Endothelial cell of umbilical vein (primary cell): ENCODE data around the gene LRRK2. TPM values are rescaled to one million over a fixed set of nuclear protein-coding genes. Genes with fewer than 3 reads are reported as not detected.

Source experiments
- BruUV-seq: library from RNA; stranded (reverse); fragments of 400-500 nt; replicated peaks from 2 replicates; lab custom pipeline; 2021; lab: Mats Ljungman, UMichigan
- CTCF ChIA-PET: fragments of 300-600, 350-600 bp; sonication (Branson Sonifier 250); formaldehyde crosslinking; loops from one replicate; lab custom pipeline; 2021; ENCODE audit warnings: antibody characterized with exemption, inconsistent platforms; lab: Charles Lee
- POLR2A ChIA-PET: fragments of 300-600, 350-600 bp; sonication (Branson Sonifier 250); formaldehyde crosslinking; loops from one replicate; lab custom pipeline; 2021; ENCODE audit warnings: antibody characterized with exemption, inconsistent platforms; lab: Charles Lee
- DNase-seq: peaks from one replicate; pipeline ENCODE4 v3.0.0-alpha.2; 2011; ENCODE audit warnings: low read depth, low spot score
- FAIRE-seq: peaks from 2 replicates; lab custom pipeline; 2011; peaks lifted over from hg19 to GRCh38; lab: Jason Lieb, UNC
- H2AFZ ChIP-seq: 2 replicates; pipeline ENCODE4 v1.6.0; 2012; ENCODE audit warnings: low read depth, low read length, control low read depth, inconsistent platforms
- H3K27ac ChIP-seq: 2 replicates; pipeline ENCODE4 v1.5.1; 2011; ENCODE audit warnings: low read depth, mild to moderate bottlenecking, control low read depth, low read length, moderate library complexity; ENCODE audit not compliant: insufficient read depth
- H3K27me3 ChIP-seq, 2 experiments: 2 replicates each; pipeline versions ENCODE4 v1.6.0 to v1.6.1; 2011; ENCODE audit warnings: low read length in 2 of 2, mixed read lengths in 1 of 2; ENCODE audit not compliant: control insufficient read depth in 2 of 2, insufficient read depth in 2 of 2
- H3K36me3 ChIP-seq, 2 experiments: 2 replicates in 1 of 2; 3 replicates in 1 of 2; pipeline ENCODE4 v1.5.1; 2011; ENCODE audit warnings: low read length in 2 of 2, mild to moderate bottlenecking in 1 of 2, moderate library complexity in 1 of 2; ENCODE audit not compliant: control insufficient read depth in 2 of 2, insufficient read depth in 2 of 2; ENCODE audit errors: extremely low read depth in 1 of 2
- H3K4me1 ChIP-seq: 3 replicates; pipeline ENCODE4 v1.5.1; 2011; ENCODE audit warnings: mild to moderate bottlenecking, low read length; ENCODE audit not compliant: control insufficient read depth, insufficient read depth; ENCODE audit errors: extremely low read depth
- H3K4me2 ChIP-seq: 2 replicates; pipeline ENCODE4 v1.6.1; 2011; ENCODE audit warnings: low read length, control low read depth, mixed read lengths; ENCODE audit not compliant: insufficient read depth
- H3K4me3 ChIP-seq, 3 experiments: fragments of 200-600 bp in 1 of 3; sonication (generic), shearing (Covaris generic) in 1 of 3; replicated peaks in 1 of 3; 2 replicates each; pipeline ENCODE4 v1.5.1; 2011 to 2016; ENCODE audit warnings: control low read depth in 3 of 3, low read length in 3 of 3, mild to moderate bottlenecking in 2 of 3, inconsistent platforms in 1 of 3, low read depth in 1 of 3, moderate library complexity in 1 of 3; ENCODE audit not compliant: insufficient read depth in 1 of 3
- H3K79me2 ChIP-seq: 2 replicates; pipeline ENCODE4 v1.6.0; 2012; ENCODE audit warnings: low read length, inconsistent platforms; ENCODE audit not compliant: control insufficient read depth, insufficient read depth
- H3K9ac ChIP-seq: replicated peaks from 2 replicates; pipeline ENCODE3; 2011; ENCODE audit warnings: low read length, control low read depth; ENCODE audit not compliant: insufficient read depth; ENCODE audit errors: extremely low read depth
- H3K9me1 ChIP-seq: replicated peaks from 3 replicates; pipeline ENCODE4 v1.6.0; 2011; ENCODE audit warnings: mild to moderate bottlenecking, low read length; ENCODE audit not compliant: control insufficient read depth, insufficient read depth; ENCODE audit errors: extremely low read depth
- H3K9me3 ChIP-seq: replicated peaks from 2 replicates; pipeline ENCODE4 v1.5.1; 2012; ENCODE audit warnings: low read length, inconsistent platforms; ENCODE audit not compliant: control insufficient read depth, insufficient read depth
- H4K20me1 ChIP-seq: replicated peaks from 2 replicates; pipeline ENCODE3; 2011; ENCODE audit warnings: mild to moderate bottlenecking, low read length; ENCODE audit not compliant: control insufficient read depth, insufficient read depth; ENCODE audit errors: extremely low read depth
- EZH2 ChIP-seq: IDR thresholded peaks from 2 replicates; pipeline ENCODE4 v1.6.1; 2012; ENCODE audit warnings: borderline replicate concordance, low read depth, mild to moderate bottlenecking, moderate library complexity, low read length, inconsistent platforms; ENCODE audit not compliant: severe bottlenecking
- FOS ChIP-seq: IDR thresholded peaks from 2 replicates; pipeline ENCODE4 v1.6.1; 2011; ENCODE audit warnings: mild to moderate bottlenecking, low read length, moderate library complexity, borderline replicate concordance; ENCODE audit not compliant: insufficient read depth
- GATA2 ChIP-seq: IDR thresholded peaks from 2 replicates; pipeline ENCODE4 v1.7.0; 2011; ENCODE audit warnings: low read depth, mild to moderate bottlenecking, moderate library complexity, mixed read lengths, low read length; ENCODE audit not compliant: insufficient read length, insufficient read depth
- JUN ChIP-seq: IDR thresholded peaks from 2 replicates; pipeline ENCODE4 v1.6.1; 2011; ENCODE audit warnings: borderline replicate concordance, low read depth; ENCODE audit not compliant: insufficient read length, insufficient read depth
- MYC ChIP-seq: IDR thresholded peaks from one replicate; pipeline ENCODE4 v1.6.1; 2011; ENCODE audit warnings: mild to moderate bottlenecking, low read depth, low read length
- POLR2A ChIP-seq: IDR thresholded peaks from 2 replicates; pipeline ENCODE4 v1.6.1; 2012; ENCODE audit warnings: low read depth, mild to moderate bottlenecking, control low read depth, low read length
- POLR2AphosphoS5 ChIP-seq: IDR thresholded peaks from 2 replicates; pipeline ENCODE4 v1.6.1; 2012; ENCODE audit warnings: low read depth, mild to moderate bottlenecking, control low read depth, low read length, moderate library complexity; ENCODE audit not compliant: insufficient read depth
- dilution Hi-C: fragments of 300-500 bp; cut with MboI; formaldehyde crosslinking; loops from one replicate; pipeline ENCODE4 v1.15.0; 2019; ENCODE audit warnings: low sequenced_read_pairs; ENCODE audit not compliant: extremely low pct_ligation_motif_present
- intact Hi-C: fragments of 100-400 bp; cut with micrococcal nuclease; formaldehyde crosslinking; loops from one replicate; pipeline ENCODE4 v1.10.0; 2022
- polyA plus RNA-seq, 4 experiments: library from polyadenylated mRNA; depleted of rRNA in 3 of 4; stranded (reverse) in 3 of 4; unstranded in 1 of 4; fragments of >200 nt; gene quantifications; 2 replicates each; pipeline versions ENCODE4 v1.2.1 to v1.2.3, GENCODE V29; 2011 to 2012; ENCODE audit warnings: missing spikeins in 1 of 4
- total RNA-seq: library from RNA; stranded (reverse); gene quantifications from 2 replicates; pipeline ENCODE4 v1.2.3, GENCODE V29; 2021
- TF ChIP-seq, protein P1 (sequence below), 2 donors: IDR thresholded peaks; 1 replicate in 1 of 2; 2 replicates in 1 of 2; pipeline ENCODE4 v1.5.1; 2011; ENCODE audit warnings: low read length in 2 of 2, mild to moderate bottlenecking in 2 of 2, moderate library complexity in 2 of 2, control low read depth in 1 of 2, inconsistent platforms in 1 of 2, low read depth in 1 of 2; ENCODE audit not compliant: insufficient read depth in 1 of 2; ENCODE audit errors: extremely low read depth in 1 of 2
- TF ChIP-seq, protein P2 (sequence below): IDR thresholded peaks from 2 replicates; pipeline ENCODE4 v1.6.1; 2011; ENCODE audit not compliant: insufficient read depth, insufficient read length

LRRK2 gene
- total and polyA plus RNA-seq, 2 donors (not counting 3 experiments of a cell fraction or from before 2014, with no cell fraction given) = 0.26 to 2.2 TPM

DNA sequence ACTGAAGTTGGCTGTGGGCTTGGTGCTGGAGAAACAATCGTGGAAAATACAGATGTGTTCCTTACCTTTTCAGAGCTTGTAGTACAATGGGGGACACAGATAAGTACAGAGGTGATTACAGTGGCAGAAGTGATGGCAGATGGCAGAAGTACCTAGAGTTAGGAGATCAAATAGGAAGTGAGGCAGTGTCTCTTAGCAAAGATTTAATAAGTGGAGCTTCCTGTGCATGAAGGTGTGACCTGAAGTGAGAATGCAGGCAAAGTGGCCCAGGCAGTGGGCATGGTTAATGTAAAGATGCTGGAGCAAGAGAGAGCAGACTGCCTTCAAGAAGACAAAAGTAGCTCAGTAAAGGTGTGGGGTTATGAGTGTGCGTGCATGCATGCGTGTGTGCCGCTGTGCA lies 16.0 kb downstream of the LRRK2 start:
- no peak for TF ChIP-seq MYC
- no peak for TF ChIP-seq EZH2
- no peak for TF ChIP-seq FOS
- TF ChIP-seq, protein P1, sequence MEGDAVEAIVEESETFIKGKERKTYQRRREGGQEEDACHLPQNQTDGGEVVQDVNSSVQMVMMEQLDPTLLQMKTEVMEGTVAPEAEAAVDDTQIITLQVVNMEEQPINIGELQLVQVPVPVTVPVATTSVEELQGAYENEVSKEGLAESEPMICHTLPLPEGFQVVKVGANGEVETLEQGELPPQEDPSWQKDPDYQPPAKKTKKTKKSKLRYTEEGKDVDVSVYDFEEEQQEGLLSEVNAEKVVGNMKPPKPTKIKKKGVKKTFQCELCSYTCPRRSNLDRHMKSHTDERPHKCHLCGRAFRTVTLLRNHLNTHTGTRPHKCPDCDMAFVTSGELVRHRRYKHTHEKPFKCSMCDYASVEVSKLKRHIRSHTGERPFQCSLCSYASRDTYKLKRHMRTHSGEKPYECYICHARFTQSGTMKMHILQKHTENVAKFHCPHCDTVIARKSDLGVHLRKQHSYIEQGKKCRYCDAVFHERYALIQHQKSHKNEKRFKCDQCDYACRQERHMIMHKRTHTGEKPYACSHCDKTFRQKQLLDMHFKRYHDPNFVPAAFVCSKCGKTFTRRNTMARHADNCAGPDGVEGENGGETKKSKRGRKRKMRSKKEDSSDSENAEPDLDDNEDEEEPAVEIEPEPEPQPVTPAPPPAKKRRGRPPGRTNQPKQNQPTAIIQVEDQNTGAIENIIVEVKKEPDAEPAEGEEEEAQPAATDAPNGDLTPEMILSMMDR (IDR thresholded peaks at IDR 0.05; ENCODE audit: extremely low read depth in 1 of 2, insufficient read depth in 1 of 2, low read depth in 1 of 2, low read length in 2 of 2) = no peak
- TF ChIP-seq, protein P2, sequence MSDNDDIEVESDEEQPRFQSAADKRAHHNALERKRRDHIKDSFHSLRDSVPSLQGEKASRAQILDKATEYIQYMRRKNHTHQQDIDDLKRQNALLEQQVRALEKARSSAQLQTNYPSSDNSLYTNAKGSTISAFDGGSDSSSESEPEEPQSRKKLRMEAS = no peak
- no peak for TF ChIP-seq POLR2A
- TF ChIP-seq JUN = no peak
- no peak for TF ChIP-seq GATA2
- TF ChIP-seq POLR2AphosphoS5 = no peak
- Histone ChIP-seq H3K36me3 (no peaks in the 10 kb centered on the region), H3K4me3 (no peak overlapping the region), H3K4me1 (peaks cover 4% of the 10 kb centered on the region), H3K9me3 (no peaks in the 10 kb centered on the region), H2AFZ (no peak overlapping the region), H3K9ac (no peak overlapping the region), H3K27ac (no peak overlapping the region), H3K4me2 (no peak overlapping the region), H3K79me2 (no peaks in the 10 kb centered on the region), H3K27me3 (no peaks in the 10 kb centered on the region), H3K9me1 (no peaks in the 10 kb centered on the region), H4K20me1 (no peaks in the 10 kb centered on the region)
- BruUV-seq = no TSS peak
- no peak for DNase-seq
- FAIRE-seq = no peak
- CTCF ChIA-PET = interaction anchor here (1.2 kb wide), 2 partner anchors 13 to 64 kb away, joined by 3 read pairs; no protein-coding TSS in a partner anchor
- dilution Hi-C loops = no loop called here
- POLR2A ChIA-PET = no interaction called here
- intact Hi-C loops = no loop called here
